ENCODE results near the gene NCOR1. TPM values are rescaled to one million over a fixed set of nuclear protein-coding genes. Genes with fewer than 3 reads are reported as not detected.

The NCOR1 gene
- total and polyA plus RNA-seq, 10 of the 15 experiments (the other 5 are each of a cell fraction or from before 2014, with no cell fraction given) = 34.5 to 135 (median 82.9) TPM

DNA sequence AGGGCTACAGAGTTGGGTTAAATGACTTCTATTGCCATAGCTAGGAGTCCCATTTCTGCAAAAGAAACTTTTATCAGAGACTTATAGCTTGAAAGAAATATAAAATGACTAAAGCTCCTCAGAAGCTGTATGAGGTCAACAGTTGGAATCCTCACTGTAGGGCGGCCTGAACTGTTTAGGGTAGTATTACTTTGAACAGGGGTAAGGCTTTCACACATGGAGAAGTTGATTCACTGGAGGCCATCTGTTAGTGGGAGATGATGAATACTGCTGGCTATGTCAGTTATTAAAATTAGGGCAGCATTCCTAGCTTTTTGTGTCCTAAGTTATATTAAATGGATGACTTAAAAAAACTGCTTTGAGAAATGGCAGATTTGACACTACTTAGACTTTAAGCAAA is 209.7 kb downstream of the NCOR1 start:
- ChIA-PET SMC1A (ENCODE audit: uncharacterized antibody, unreplicated experiment) (no interaction called here), CTCF (interaction anchor here (1.8 kb wide), 1 partner anchor 516 kb away, joined by 4 read pairs; no protein-coding TSS in a partner anchor), POLR2A (interaction anchor here (0.5 kb wide), 1 partner anchor 148 kb away, joined by 4 read pairs; no protein-coding TSS in a partner anchor), RAD21 (ENCODE audit: unreplicated experiment) (interaction anchor here (0.6 kb wide), 1 partner anchor 46 kb away, joined by 5 read pairs; no protein-coding TSS in a partner anchor)
- Histone ChIP-seq H3K4me3 (no peak overlapping the region), H3K9ac (ENCODE audit: control insufficient read depth, insufficient read depth, low read length) (no peak overlapping the region), H3K36me3 (ENCODE audit: control insufficient read depth in 2 of 2, insufficient read depth in 2 of 2, low read length in 1 of 2) (peaks cover 5 to 6% of the 10 kb centered on the region in 2 experiments; a peak in 3 of 4 replicates), H3K4me1 (ENCODE audit: control insufficient read depth, insufficient read depth, low read length) (peaks cover 4% of the 10 kb centered on the region), H3K27me3 (replicated peaks in 1 of 2; ENCODE audit: control insufficient read depth in 2 of 2, insufficient read depth in 2 of 2, low read length in 1 of 2) (no peaks in the 10 kb centered on the region), H3K27ac (ENCODE audit: control insufficient read depth, insufficient read depth) (no peak overlapping the region), H3K4me2 (ENCODE audit: control insufficient read depth, insufficient read depth) (no peak overlapping the region), H3K9me3 (replicated peaks; ENCODE audit: control insufficient read depth, insufficient read depth, low read length) (peaks cover 2% of the 10 kb centered on the region), H3K79me2 (ENCODE audit: control insufficient read depth, insufficient read depth, low read length) (peaks cover 15% of the 10 kb centered on the region), H2AFZ (ENCODE audit: control insufficient read depth, low read depth, low read length) (no peak overlapping the region), H4K20me1 (ENCODE audit: control insufficient read depth, insufficient read depth) (no peaks in the 10 kb centered on the region)
- in situ Hi-C loops (cut with MboI) (no loop called here), intact Hi-C loops (cut with micrococcal nuclease; ENCODE audit: unreplicated experiment) (no loop called here)
- ATAC-seq (no peak), DNase-seq (ENCODE audit: low read depth, low spot score) (no peak), FAIRE-seq (no peak)
- WGBS (ENCODE audit: insufficient coverage, insufficient replicate concordance, low lambda C conversion rate, missing lambda C conversion rate) = 100% methylated on average over 1 of the region's 1 CpG
- BruUV-seq (replicated peaks) = no TSS peak
- no peak for TF ChIP-seq PAX5 (IDR thresholded peaks at IDR 0.05; ENCODE audit: borderline replicate concordance, low read depth, low read length)
- TF ChIP-seq NRF1 (conservative IDR thresholded peaks at IDR 0.05; ENCODE audit: low read depth, low read length) = no peak

GRCh38 chr17:16003841-16004240 is 211.5 kb downstream of the NCOR1 start:
- ChIA-PET RAD21 (ENCODE audit: unreplicated experiment) (no interaction called here), CTCF (no interaction called here), SMC1A (ENCODE audit: uncharacterized antibody, unreplicated experiment) (interaction anchor here (1.4 kb wide), 1 partner anchor 22 kb away, joined by 5 read pairs; no protein-coding TSS in a partner anchor), POLR2A (no interaction called here)
- in situ Hi-C loops (cut with MboI) = no loop called here
- Histone ChIP-seq H3K4me3 (no peak overlapping the region), H3K79me2 (ENCODE audit: control insufficient read depth, insufficient read depth, low read length) (peaks cover 23% of the 10 kb centered on the region), H3K27me3 (replicated peaks in 1 of 2; ENCODE audit: control insufficient read depth in 2 of 2, insufficient read depth in 2 of 2, low read length in 1 of 2) (no peaks in the 10 kb centered on the region), H3K9ac (ENCODE audit: control insufficient read depth, insufficient read depth, low read length) (no peak overlapping the region), H3K9me3 (replicated peaks; ENCODE audit: control insufficient read depth, insufficient read depth, low read length) (peaks cover 2% of the 10 kb centered on the region), H2AFZ (ENCODE audit: control insufficient read depth, low read depth, low read length) (no peak overlapping the region), H3K27ac (ENCODE audit: control insufficient read depth, insufficient read depth) (no peak overlapping the region), H4K20me1 (ENCODE audit: control insufficient read depth, insufficient read depth) (no peaks in the 10 kb centered on the region), H3K4me2 (ENCODE audit: control insufficient read depth, insufficient read depth) (no peak overlapping the region), H3K4me1 (ENCODE audit: control insufficient read depth, insufficient read depth, low read length) (peaks cover 4% of the 10 kb centered on the region), H3K36me3 (ENCODE audit: control insufficient read depth in 2 of 2, insufficient read depth in 2 of 2, low read length in 1 of 2) (peaks cover 5 to 6% of the 10 kb centered on the region in 2 experiments; a peak in 3 of 4 replicates)
- DNase-seq (ENCODE audit: low read depth, low spot score) (no peak), ATAC-seq (no peak), FAIRE-seq (no peak)
- no TSS peak for BruUV-seq (replicated peaks)
- TF ChIP-seq MYC (IDR thresholded peaks at IDR 0.05; ENCODE audit: insufficient read depth, insufficient read length, insufficient replicate concordance, low read length, severe bottlenecking) (no peak), CHD1 (IDR thresholded peaks at IDR 0.05; ENCODE audit: low read depth, low read length) (no peak), NKRF (conservative IDR thresholded peaks at IDR 0.05) (no peak), HDAC2 (IDR thresholded peaks at IDR 0.05) (no peak), HDGF (IDR thresholded peaks at IDR 0.05) (no peak), IRF5 (IDR thresholded peaks at IDR 0.05; ENCODE audit: borderline replicate concordance) (no peak), ZNF384 (IDR thresholded peaks at IDR 0.05; ENCODE audit: borderline replicate concordance, low read depth, low read length) (no peak), RUNX3 (IDR thresholded peaks at IDR 0.05; ENCODE audit: low read length) (no peak), POLR2A (IDR thresholded peaks at IDR 0.05; ENCODE audit: low read depth, low read length) (no peak)
- intact Hi-C loops (cut with micrococcal nuclease; ENCODE audit: unreplicated experiment) = no loop called here
- 100% methylated on average over 1 of the region's 1 CpG for WGBS (ENCODE audit: insufficient coverage, insufficient replicate concordance, low lambda C conversion rate, missing lambda C conversion rate)

Measured in GM12878 (cell line).